ENCODE data around the gene SLC9A3.

Gene SLC9A3

GRCh38 chr5:555058-555623 lies 30.9 kb upstream of the SLC9A3 start:
- no peak for DNase-seq (ENCODE audit: low read depth in 2 of 2)

DNA sequence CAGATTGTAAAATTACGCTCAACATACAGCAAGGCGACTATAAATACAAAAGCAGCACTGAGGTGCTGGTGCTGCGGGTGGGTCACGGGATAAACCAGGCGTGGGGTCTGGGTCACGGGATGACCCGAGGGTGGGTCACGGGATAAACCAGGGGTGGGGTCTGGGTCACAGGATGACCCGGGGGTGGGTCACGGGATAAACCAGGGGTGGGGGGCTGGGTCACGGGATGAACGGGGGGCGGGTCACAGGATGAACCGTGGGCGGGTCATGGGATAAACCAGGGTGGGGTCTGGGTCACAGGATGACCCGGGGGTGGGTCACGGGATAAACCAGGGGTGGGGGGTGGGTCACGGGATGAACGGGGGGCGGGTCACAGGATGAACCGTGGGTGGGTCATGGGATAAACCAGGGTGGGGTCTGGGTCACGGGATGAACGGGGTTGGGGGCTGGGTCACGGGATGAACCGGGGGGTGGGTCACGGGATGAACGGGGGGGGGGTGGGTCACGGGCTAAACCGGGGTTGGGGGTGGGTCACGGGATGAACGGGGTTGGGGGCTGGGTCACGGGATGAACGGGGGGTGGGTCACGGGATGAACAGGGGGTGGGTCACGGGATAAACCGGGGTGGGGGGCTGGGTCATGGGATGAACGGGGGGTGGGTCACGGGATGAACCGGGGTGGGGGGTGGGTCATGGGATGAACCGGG lies 30.2 kb upstream of the SLC9A3 start:
- no peak for DNase-seq (ENCODE audit: low read depth in 2 of 2)

GRCh38 chr5:553874-554273 lies 29.6 kb upstream of the SLC9A3 start:
- no peak for DNase-seq (ENCODE audit: low read depth in 2 of 2)

DNA sequence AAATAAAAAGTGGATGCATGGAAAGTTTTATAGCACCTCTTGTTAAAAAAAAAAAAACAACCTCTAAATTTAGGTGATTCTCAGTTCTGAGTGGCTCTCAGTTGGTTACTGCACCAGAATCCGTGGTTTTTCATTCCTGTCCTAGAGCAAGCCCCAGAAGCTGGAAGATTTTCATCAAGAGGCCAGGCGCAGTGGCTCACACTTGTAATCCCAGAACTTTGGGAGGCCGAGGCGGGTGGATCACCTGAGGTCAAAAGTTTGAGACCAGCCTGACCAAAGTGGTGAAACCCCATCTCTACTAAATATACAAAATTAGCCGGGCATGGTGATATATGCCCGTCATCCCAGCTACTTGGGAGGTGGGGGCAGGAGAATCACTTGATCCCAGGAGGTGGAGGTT lies 27.2 kb upstream of the SLC9A3 start:
- DNase-seq (ENCODE audit: low read depth in 2 of 2), result no peak

DNA sequence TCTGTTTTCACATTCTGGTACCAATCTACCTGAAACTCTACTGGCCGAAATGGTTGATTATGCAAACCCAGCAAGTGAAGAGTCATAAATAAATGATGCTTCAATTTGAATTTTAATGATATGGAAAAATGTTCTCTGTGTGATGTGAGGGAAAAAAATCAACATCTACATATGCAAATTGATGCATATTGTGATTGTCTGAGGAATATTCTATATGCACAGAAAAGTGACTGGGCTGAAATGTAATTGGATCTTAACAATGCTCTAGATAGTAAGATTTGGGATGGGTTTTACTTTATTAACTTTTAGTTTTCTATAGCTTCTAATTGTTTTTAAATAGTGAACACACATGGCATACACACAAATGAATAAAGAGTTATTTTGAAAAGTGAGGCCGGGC lies 25.0 kb upstream of the SLC9A3 start:
- DNase-seq (ENCODE audit: low read depth in 2 of 2), result no peak

- DNase-seq (ENCODE audit: low read depth in 2 of 2), result no peak
Measured at GRCh38 chr5:548256-548655, 24.0 kb upstream of the SLC9A3 start.

DNA sequence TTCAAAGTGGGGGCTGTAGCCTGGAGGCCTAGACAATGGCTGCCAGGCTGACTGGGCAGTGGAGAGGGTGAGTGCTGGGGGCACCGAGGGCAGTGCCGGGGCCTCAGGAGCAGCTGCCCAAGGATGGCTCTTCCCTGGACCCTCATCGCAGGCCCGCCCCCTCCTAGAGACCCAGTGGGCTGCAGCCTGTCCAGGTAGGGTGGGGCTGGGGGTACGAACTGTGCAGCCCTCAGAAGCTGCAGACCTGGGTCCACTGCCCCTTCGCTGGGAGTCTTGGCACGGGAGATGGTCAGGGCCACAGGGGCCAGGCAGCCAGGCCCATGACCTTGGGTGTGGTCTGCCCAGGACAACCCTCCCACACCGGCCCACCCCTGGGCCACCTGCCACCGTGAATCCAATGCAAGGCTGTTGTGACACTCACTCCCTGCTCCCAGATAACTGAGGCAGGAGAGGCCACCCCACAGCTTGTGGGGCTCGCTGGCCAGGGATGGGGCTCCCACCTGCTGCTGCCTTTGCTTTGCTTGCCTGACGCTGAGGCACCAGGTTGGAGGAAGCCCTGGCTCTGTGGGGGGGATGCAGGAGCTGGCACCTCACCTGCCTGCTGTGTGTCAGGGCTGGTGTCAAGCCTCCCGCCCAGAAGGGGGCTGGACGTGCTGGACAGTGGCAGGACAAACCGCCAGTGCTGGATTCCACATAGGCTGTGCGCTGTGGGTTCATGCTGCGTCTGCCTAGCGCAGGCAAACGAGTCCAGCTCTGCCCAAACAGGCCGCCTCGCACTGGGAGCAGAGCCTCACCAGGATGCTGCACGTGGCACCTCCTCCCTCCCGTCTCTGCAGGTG lies 23.1 kb upstream of the SLC9A3 start:
- no peak for DNase-seq (ENCODE audit: low read depth in 2 of 2)

DNA sequence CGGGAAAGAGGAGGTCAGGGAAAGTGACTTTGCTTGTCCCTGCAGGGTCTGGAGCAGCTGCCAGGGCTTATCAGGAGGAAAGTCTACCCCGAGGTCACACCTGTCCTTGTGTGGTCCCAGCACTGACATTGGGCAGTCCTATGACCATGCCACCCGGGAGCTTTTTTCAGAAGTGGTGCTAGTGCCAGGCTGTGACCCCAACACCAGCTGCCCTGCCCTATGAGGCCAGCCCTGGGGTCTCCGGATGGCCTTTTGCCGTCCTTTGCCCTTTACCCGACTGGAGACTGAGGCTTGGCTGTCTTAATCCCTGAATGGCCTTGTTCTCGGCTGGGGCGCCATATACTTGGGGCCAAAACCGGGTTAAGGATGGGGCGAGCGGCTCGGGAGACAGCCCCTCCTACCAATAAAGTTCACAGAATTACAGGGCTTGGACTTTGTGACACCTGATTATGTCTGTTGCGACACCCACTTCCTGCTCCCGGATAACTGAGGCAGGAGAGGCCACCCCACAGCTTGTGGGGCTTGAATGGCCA lies 22.2 kb upstream of the SLC9A3 start:
- DNase-seq (ENCODE audit: low read depth in 2 of 2), result no peak

GRCh38 chr5:545641-546375 lies 21.6 kb upstream of the SLC9A3 start:
- DNase-seq (ENCODE audit: low read depth in 2 of 2), result no peak

- no peak for DNase-seq (ENCODE audit: low read depth in 2 of 2)
Measured at GRCh38 chr5:544675-545355, 20.6 kb upstream of the SLC9A3 start.

DNA sequence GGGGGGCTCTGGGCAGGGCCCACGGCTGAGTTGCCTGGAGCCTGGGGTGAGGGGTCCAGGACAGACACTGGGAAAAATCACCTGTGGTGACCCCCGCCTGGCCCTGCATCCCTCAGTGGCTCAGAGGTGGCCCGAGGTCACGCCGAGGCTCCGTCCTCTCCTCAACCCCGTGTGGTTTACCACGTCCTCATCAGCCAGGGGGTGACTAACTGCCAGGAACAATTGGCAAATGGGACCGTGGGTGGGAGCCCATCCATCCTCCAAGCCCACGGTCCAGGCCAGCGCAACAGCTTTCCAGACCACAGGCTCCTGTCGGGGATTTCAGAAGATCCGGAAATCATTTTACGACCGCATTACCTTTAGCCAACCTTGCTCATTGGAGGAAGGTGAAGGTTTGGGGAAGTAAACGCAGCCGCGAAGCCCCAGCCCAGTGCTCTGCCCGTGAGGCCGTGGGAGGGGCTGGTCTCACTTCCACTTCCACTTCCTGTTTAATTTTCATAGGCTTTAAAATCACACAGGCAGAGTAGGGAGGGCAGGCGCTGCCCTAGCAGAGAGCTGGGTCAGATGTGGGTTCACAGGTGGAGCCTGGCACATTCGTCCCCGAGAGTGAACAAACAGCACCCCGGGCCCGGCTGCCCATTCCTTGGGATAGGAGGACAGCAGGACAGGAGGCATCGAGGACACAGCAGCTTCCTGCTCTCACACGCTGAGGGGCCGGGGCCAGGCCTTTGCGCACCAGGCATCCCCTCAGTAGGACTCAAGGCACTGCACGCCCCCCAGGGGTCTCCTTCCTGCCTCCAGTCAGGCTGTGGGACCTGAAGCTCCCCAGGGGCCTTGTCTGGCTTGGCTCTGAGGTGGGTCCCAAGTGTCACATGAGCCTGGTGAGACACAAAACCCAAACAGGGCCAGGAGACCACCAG lies 19.8 kb upstream of the SLC9A3 start:
- no peak for DNase-seq (ENCODE audit: low read depth in 2 of 2)

DNA sequence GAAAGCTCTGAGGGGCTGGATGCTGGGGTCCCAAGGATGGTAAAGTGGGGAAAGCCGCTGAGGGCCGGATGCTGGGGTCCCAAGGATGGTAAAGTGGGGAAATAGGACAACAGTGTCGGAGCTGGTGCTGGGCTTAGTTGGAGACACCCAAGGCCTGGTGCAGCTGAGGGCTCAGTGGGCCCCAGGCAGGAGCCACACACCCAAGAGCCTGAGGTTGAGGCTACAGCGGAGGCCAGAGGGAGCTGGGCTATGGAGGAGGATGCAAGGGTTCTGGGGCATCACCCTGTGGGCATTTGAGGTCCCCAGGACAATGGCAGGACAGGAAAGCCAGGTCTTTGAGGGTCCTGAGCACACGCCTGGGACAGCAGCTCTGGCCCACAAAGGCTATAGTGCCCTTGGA lies 19.1 kb upstream of the SLC9A3 start:
- no peak for DNase-seq (ENCODE audit: low read depth in 2 of 2)

DNA sequence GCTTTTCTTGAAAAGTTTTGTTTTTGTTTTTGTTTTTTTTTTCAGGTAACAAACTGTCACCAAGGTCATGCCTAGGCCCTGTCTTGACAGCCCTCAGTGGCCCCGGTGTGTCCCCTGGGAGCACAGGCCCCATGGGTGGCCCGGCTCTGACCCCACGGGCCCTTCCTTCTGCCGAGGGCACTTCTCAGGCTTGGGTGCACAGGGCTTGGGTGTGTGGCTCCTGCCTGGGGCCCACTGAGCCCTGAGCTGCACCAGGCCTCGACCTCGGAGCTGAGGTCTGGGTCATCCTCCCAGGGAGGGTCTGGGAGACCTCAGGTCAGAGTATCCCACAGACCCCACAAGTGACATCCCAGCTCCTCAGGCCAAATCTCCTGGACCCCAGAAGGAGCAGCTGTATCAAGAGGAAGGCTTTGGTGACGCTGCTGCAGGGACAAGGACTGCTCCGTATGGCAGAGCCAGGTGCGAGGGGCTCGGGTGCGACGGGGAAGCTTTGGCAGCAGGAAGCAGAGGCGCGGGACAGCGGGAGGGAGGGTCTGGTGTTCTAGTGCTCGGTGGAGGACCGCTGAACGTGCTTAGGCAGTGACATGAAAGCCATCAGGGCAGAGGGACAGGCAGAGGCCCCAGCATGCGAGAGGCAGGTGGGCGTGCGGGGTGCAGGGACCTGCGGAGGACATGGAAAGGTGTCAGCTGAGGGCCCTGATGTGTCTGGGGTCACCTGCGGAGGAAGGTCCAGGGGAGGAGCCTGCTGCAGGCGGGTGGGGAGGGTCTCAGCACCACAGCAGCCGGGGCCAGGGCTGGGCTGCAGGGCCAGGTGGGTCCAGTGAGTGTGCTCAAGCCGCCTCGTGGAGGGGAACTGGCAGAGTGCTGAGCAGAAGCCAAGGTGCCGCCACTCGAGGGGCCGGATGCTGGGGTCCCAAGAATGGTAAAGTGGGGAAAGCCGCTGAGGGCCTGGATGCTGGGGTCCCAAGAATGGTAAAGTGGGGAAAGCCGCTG lies 18.4 kb upstream of the SLC9A3 start:
- DNase-seq (ENCODE audit: low read depth in 2 of 2), result no peak

DNA sequence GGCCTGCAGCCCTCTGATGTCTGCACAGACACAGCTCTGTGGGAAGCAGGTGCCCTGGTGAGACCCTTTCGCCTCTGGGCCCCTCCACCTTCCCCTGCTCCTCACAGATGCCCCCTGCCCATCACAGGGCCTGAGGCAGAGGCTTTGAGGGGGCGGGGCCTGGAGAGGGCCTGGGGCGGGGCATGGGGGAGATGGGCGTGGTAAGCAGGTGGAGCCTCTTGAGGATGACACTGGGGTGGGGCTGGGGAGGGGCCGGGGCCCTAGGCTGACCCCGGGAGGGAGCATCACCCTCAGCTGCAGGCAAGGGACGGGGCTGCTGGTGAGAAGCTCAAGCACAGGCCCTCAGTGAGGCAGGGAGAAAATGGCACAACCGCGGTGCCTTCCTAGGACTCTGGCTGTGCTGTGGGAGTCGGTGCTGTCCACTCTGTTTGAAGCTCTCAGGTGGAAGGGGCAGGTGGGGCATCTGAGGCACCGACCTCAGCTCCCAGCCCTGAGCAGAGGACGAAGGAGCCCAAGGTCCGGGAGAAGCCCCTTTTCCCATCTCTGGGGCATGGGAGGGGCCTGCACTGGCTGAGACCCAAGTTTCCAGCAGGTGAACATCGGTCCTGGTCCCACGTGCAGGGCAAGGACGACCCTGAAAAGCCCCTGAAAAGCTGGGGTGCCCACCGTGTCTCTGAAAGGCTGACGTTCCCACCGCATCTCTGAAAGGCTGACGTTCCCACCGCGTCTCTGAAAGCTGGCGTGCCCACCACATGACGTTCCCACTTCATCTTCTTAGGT lies 17.5 kb upstream of the SLC9A3 start:
- no peak for DNase-seq (ENCODE audit: low read depth in 2 of 2)

DNA sequence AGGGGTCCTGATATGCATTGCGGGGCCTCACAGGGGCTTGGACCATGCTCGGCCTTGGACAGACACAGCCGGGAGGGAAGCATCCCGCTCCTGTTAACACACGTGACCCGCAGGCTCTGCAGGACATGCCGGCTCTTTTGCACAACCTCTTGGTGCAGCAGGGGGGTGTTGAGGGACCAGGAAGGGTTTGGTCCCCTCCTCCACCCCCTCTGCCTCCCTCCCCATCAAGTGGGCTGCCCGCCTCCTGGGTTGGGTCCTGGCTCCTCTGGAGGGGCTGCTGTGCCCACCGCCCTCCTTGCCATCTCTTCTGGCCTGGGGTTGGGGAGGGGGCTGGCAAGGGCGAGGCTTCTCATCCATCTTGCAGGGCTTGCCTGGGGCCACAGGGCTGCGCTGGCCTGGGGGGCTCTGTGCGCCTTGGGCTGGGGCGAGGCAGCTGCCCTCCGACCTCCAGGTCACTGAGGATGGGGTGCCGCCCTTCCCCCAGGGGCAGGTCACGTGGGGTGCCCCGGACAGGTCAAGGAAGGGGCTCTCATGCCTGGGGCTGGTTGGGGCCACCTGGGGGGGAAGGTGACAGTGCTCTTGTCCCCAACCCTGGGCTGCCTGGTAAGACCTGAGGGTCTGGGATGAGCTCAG lies 16.8 kb upstream of the SLC9A3 start:
- DNase-seq (ENCODE audit: low read depth in 2 of 2), result no peak

DNA sequence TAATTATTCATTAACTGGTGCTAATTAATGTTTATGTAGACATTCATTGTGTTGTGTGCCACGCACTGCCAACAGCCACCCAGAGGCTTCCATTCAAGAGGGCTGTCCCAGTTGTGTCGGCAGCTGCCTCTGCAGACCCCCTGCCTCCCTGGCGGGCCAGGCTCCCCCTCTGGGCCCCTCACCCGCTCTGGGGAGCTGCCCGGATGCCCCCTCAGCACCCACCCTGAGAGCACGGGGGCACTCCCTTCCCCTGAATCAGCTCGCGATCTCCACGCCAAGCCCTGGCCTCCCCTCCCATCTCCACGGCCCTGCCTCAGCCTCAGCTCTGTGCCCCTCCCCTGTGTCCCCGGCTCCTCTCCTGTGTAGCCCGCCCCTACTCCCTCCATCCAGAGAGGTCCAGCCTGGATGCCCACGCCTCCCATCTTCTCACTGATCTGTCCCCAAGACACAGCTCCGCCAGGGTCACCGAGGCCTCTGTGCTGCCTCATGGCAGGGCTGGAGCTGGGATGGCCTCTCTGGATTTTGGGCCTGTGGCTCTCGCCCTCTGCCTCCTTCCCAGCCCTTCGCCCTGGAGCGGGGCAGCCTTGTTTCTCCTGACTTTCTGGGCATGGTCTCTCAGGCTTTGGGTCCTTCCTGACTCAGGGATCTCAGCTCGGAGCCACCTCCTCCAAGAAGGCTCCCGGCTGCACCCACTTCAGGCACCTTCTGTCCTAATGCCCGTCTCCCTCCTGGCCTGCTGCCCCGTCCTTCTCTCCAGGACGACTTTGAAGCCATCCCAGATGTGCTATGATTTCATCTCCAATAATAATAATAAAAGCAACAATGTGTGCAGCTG lies 16.0 kb upstream of the SLC9A3 start:
- DNase-seq (ENCODE audit: low read depth in 2 of 2), result no peak
